ACC112 (cell line): ENCODE results near the gene EHD2.
"Not testable (repeated sequence)": the region's sequence is repeated elsewhere in the genome, so short reads cannot be mapped to it uniquely, and the experiment has no call there.

Experiments
- H2AFZ ChIP-seq: fragments of 200-600 bp; sonication (generic); one replicate; pipeline ENCODE4 v1.6.0; 2017; ENCODE audit warnings: antibody characterized with exemption, low read length; ENCODE audit not compliant: unreplicated experiment
- H3K27ac ChIP-seq: fragments of 200-600 bp; sonication (generic); 2 replicates; pipeline ENCODE4 v1.5.1; 2014; ENCODE audit warnings: low read depth, mild to moderate bottlenecking, antibody characterized with exemption, low read length, moderate library complexity
- H3K27me3 ChIP-seq: fragments of 200-600 bp; sonication (generic); 2 replicates; pipeline ENCODE4 v1.6.1; 2014; ENCODE audit warnings: mild to moderate bottlenecking, antibody characterized with exemption, low read length, moderate library complexity, mixed read lengths; ENCODE audit not compliant: insufficient read depth
- H3K36me3 ChIP-seq: fragments of 200-600 bp; sonication (generic); 2 replicates; pipeline ENCODE4 v1.6.1; 2016; ENCODE audit warnings: mild to moderate bottlenecking, antibody characterized with exemption, low read length, moderate library complexity, mixed read lengths; ENCODE audit not compliant: insufficient read depth
- H3K4me1 ChIP-seq: fragments of 200-600 bp; sonication (generic); one replicate; pipeline ENCODE4 v1.6.1; 2016; ENCODE audit warnings: low read length, mixed read lengths; ENCODE audit not compliant: insufficient read depth, unreplicated experiment, control insufficient read depth
- H3K4me3 ChIP-seq: fragments of 200-600 bp; sonication (generic); 2 replicates; pipeline ENCODE4 v1.5.1; 2014; ENCODE audit warnings: mild to moderate bottlenecking, low read depth, low read length
- H3K79me2 ChIP-seq: fragments of 200-600 bp; sonication (generic); one replicate; pipeline ENCODE4 v1.6.0; 2016; ENCODE audit warnings: low read length; ENCODE audit not compliant: control insufficient read depth, unreplicated experiment, insufficient read depth

The EHD2 gene

GRCh38 chr19:47729799-47730520 is 16.7 kb downstream of the EHD2 start:
- Histone ChIP-seq H3K4me3 (no peak overlapping the region), H3K4me1 (peaks cover 29% of the 10 kb centered on the region), H2AFZ (no peak overlapping the region), H3K27ac (peak overlapping the region; percentile 74), H3K36me3 (peaks cover 17% of the 10 kb centered on the region; the same call in 1 of the 2 replicates), H3K79me2 (peaks cover 20% of the 10 kb centered on the region), H3K27me3 (no peaks in the 10 kb centered on the region)

- H2AFZ ChIP-seq = no peak overlapping the region
- H3K27ac ChIP-seq = no peak overlapping the region
- H3K4me3 ChIP-seq = no peak overlapping the region
- H3K4me1 ChIP-seq = peaks cover 29% of the 10 kb centered on the region
- peaks cover 20% of the 10 kb centered on the region for H3K79me2 ChIP-seq
- peaks cover 17% of the 10 kb centered on the region; the same call in 1 of the 2 replicates for H3K36me3 ChIP-seq
- H3K27me3 ChIP-seq = no peaks in the 10 kb centered on the region
Measured at GRCh38 chr19:47730521-47730889, 17.3 kb downstream of the EHD2 start.

- Histone ChIP-seq H3K36me3 (peaks cover 17% of the 10 kb centered on the region; the same call in 1 of the 2 replicates), H3K27me3 (no peaks in the 10 kb centered on the region), H3K4me3 (no peak overlapping the region), H3K4me1 (peaks cover 28% of the 10 kb centered on the region), H3K79me2 (peaks cover 20% of the 10 kb centered on the region), H2AFZ (no peak overlapping the region), H3K27ac (no peak overlapping the region)
Measured at GRCh38 chr19:47730910-47731309, 17.7 kb downstream of the EHD2 start.

- no peak overlapping the region for H2AFZ ChIP-seq
- H3K36me3 ChIP-seq = peaks cover 14% of the 10 kb centered on the region; the same call in 1 of the 2 replicates
Measured at GRCh38 chr19:47735131-47735530, 21.9 kb downstream of the EHD2 start.

GRCh38 chr19:47740866-47741519 is 27.8 kb downstream of the EHD2 start:
- no peaks in the 10 kb centered on the region for H3K27me3 ChIP-seq
- H3K4me3 ChIP-seq = no peak overlapping the region
- H3K27ac ChIP-seq = no peak overlapping the region
- H3K4me1 ChIP-seq = peaks cover 13% of the 10 kb centered on the region
- H3K36me3 ChIP-seq = no peaks in the 10 kb centered on the region
- no peaks in the 10 kb centered on the region for H3K79me2 ChIP-seq
- H2AFZ ChIP-seq = no peak overlapping the region

More at GRCh38 chr19:47735131-47735530, 21.9 kb downstream of the EHD2 start:
- H3K79me2 ChIP-seq = peaks cover 13% of the 10 kb centered on the region
- H3K27me3 ChIP-seq = no peaks in the 10 kb centered on the region
- H3K27ac ChIP-seq = no peak overlapping the region
- no peak overlapping the region for H3K4me3 ChIP-seq
- H3K4me1 ChIP-seq = no peaks in the 10 kb centered on the region

GRCh38 chr19:47741544-47742140 is 28.4 kb downstream of the EHD2 start:
- Histone ChIP-seq H3K36me3 (no peaks in the 10 kb centered on the region), H2AFZ (no peak overlapping the region), H3K27ac (peak overlapping the region; percentile 94), H3K4me1 (peaks cover 13% of the 10 kb centered on the region), H3K4me3 (no peak overlapping the region), H3K79me2 (peaks cover 6% of the 10 kb centered on the region), H3K27me3 (no peaks in the 10 kb centered on the region)

- Histone ChIP-seq H3K4me1 (peaks cover 13% of the 10 kb centered on the region), H3K4me3 (no peak overlapping the region), H2AFZ (no peak overlapping the region), H3K27ac (peak overlapping the region; percentile 94), H3K36me3 (peaks cover 4% of the 10 kb centered on the region; the same call in 1 of the 2 replicates), H3K27me3 (no peaks in the 10 kb centered on the region), H3K79me2 (peaks cover 13% of the 10 kb centered on the region)
Measured at GRCh38 chr19:47742634-47743033, 29.4 kb downstream of the EHD2 start.

- peak within 1 kb of the TSS; percentile 94 for H3K27ac ChIP-seq
- H3K4me1 ChIP-seq = peaks cover 13% of the 10 kb centered on the region
Measured at GRCh38 chr19:47745010-47745901, 32.0 kb downstream of the EHD2 start, which contains the start of gene NOP53. TSS of gene NOP53 (plus strand) at chr19:47745546. CDS start at chr19:47745560, 14 bp downstream.

GRCh38 chr19:47746129-47746528 is 32.9 kb downstream of the EHD2 start:
- peaks cover 15% of the 10 kb centered on the region for H3K79me2 ChIP-seq
- not testable (repeated sequence) for H3K27ac ChIP-seq, H3K27me3 ChIP-seq

More at GRCh38 chr19:47745010-47745901, 32.0 kb downstream of the EHD2 start, which contains the start of gene NOP53:
- H3K36me3 ChIP-seq = peaks cover 4% of the 10 kb centered on the region; the same call in 1 of the 2 replicates
- no peaks in the 10 kb centered on the region for H3K27me3 ChIP-seq
- H2AFZ ChIP-seq = peak within 1 kb of the TSS; percentile 50
- peaks cover 15% of the 10 kb centered on the region for H3K79me2 ChIP-seq
- peak within 1 kb of the TSS; percentile 93 for H3K4me3 ChIP-seq

GRCh38 chr19:47749326-47749725 is 36.1 kb downstream of the EHD2 start:
- Histone ChIP-seq H3K36me3 (peaks cover 8% of the 10 kb centered on the region; the same call in 1 of the 2 replicates), H3K27me3 (no peaks in the 10 kb centered on the region), H3K79me2 (peaks cover 15% of the 10 kb centered on the region), H3K4me3 (no peak overlapping the region), H2AFZ (no peak overlapping the region), H3K4me1 (peaks cover 1% of the 10 kb centered on the region), H3K27ac (no peak overlapping the region)

More at GRCh38 chr19:47746129-47746528, 32.9 kb downstream of the EHD2 start:
- H3K4me1 ChIP-seq = peaks cover 13% of the 10 kb centered on the region
- peak overlapping the region; percentile 93 for H3K4me3 ChIP-seq
- not testable (repeated sequence) for H3K36me3 ChIP-seq, H2AFZ ChIP-seq
